ENCODE results near the gene PRPSAP2. TPM values are rescaled to one million over a fixed set of nuclear protein-coding genes. Genes with fewer than 3 reads are reported as not detected.

Gene PRPSAP2
- total RNA-seq, 1 donor from 2014 or later, result 51.4 TPM

DNA sequence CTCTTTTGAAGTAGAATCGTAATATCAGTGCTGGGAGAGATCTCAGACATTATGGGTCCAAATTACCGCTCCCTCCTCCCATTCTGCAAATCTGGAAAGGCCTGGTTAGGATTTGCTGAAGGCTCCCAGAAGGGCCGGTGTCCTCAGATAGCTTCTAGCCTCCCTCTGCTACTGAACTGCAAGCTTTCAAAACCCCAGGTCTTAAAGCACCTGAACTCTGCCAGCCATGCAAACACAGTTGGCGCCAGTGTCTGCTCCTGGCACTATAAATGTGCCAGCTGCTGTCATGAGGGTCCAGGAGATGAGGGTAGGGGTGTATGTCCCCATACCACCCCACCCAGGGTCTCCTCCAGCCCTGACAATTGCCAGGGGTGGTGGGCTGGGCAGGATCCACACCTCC, 118.3 kb downstream of the PRPSAP2 start:
- DNase-seq (ENCODE audit: low spot score in 2 of 2, unreplicated experiment in 2 of 2), result no peak
- peaks cover 4% of the 10 kb centered on the region for H3K4me1 Mint-ChIP-seq
- peaks cover 4% of the 10 kb centered on the region for H3K36me3 Mint-ChIP-seq
- TF ChIP-seq, protein P1, sequence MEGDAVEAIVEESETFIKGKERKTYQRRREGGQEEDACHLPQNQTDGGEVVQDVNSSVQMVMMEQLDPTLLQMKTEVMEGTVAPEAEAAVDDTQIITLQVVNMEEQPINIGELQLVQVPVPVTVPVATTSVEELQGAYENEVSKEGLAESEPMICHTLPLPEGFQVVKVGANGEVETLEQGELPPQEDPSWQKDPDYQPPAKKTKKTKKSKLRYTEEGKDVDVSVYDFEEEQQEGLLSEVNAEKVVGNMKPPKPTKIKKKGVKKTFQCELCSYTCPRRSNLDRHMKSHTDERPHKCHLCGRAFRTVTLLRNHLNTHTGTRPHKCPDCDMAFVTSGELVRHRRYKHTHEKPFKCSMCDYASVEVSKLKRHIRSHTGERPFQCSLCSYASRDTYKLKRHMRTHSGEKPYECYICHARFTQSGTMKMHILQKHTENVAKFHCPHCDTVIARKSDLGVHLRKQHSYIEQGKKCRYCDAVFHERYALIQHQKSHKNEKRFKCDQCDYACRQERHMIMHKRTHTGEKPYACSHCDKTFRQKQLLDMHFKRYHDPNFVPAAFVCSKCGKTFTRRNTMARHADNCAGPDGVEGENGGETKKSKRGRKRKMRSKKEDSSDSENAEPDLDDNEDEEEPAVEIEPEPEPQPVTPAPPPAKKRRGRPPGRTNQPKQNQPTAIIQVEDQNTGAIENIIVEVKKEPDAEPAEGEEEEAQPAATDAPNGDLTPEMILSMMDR (IDR thresholded peaks at IDR 0.05; ENCODE audit: unreplicated experiment), result no peak
- H3K4me3 Mint-ChIP-seq, result no peak overlapping the region
- H3K27ac Mint-ChIP-seq, result no peak overlapping the region
- H3K9me3 Mint-ChIP-seq, result no peaks in the 10 kb centered on the region
- no peaks in the 10 kb centered on the region for H3K27me3 Mint-ChIP-seq (ENCODE audit: low read depth)

DNA sequence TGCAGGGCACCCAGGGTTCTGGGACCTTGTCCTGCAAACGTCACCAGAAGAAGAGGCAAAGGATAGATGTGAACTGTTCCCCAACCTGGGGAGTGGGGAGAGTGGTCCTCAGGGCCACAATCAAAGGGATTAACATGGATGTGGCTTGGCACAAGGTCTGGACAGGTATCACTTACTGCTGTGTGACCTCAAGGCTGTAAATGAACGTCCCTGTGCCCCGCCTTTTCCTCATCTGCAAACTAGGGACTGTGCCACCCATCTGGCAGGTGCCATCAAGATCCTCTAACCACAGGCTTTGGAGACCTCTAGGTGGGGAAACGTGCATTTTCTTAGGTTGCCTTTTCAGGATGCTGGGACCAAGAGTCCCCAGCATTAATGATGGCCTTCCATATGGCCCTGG, 119.1 kb downstream of the PRPSAP2 start:
- H3K4me3 Mint-ChIP-seq, result no peak overlapping the region
- peaks cover 5% of the 10 kb centered on the region for H3K4me1 Mint-ChIP-seq
- TF ChIP-seq, protein P1 (IDR thresholded peaks at IDR 0.05; ENCODE audit: unreplicated experiment), result no peak
- no peak for DNase-seq (ENCODE audit: low spot score in 2 of 2, unreplicated experiment in 2 of 2)
- no peaks in the 10 kb centered on the region for H3K27me3 Mint-ChIP-seq (ENCODE audit: low read depth)
- H3K27ac Mint-ChIP-seq, result no peak overlapping the region
- peaks cover 4% of the 10 kb centered on the region for H3K36me3 Mint-ChIP-seq
- no peaks in the 10 kb centered on the region for H3K9me3 Mint-ChIP-seq

DNA sequence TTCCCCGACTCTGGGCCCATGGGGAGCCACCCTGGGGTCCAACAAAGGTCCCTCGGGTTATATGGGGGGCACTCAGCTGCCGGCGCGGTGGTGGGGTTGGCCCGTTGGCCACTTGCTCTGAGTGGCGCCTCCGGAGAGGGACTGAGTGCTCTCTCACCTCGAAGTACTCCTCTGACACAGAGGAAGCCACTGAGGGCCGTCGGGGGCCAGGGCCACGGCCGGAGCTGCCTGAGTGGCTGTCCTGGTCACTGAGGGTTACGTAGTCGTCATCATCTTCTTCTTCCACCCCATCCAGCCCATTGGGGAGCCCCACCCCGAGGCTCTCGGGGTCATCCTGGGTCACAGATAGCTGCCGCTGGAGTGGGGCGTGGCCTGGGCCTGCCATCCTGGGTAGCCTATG, 119.7 kb downstream of the PRPSAP2 start:
- Mint-ChIP-seq H3K4me3 (no peak overlapping the region), H3K4me1 (peaks cover 5% of the 10 kb centered on the region), H3K27ac (no peak overlapping the region), H3K36me3 (peaks cover 4% of the 10 kb centered on the region), H3K27me3 (ENCODE audit: low read depth) (no peaks in the 10 kb centered on the region), H3K9me3 (no peaks in the 10 kb centered on the region)
- TF ChIP-seq, protein P1 (IDR thresholded peaks at IDR 0.05; ENCODE audit: unreplicated experiment), result no peak
- no peak for DNase-seq (ENCODE audit: low spot score in 2 of 2, unreplicated experiment in 2 of 2)

DNA sequence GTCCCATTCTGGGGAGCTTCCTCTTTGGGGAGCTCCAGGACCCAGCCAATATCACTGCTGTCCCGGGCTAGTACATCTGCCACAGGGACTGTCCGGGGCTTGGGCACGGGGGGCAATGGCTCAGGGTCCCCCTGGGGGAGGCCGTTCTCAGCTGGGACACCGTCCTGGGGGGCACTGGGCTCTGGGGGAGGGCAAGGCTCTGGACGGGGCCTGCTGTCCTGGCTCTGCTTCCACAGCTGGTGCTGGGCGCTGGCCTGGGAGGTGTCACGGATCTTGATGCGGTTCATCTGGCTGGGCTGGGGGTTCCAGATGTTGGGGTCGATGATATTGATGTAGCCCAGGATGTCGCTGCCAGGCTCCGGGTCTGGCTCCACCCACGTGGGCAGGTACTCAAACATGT, 120.1 kb downstream of the PRPSAP2 start:
- no peak for DNase-seq (ENCODE audit: low spot score in 2 of 2, unreplicated experiment in 2 of 2)
- TF ChIP-seq, protein P1 (IDR thresholded peaks at IDR 0.05; ENCODE audit: unreplicated experiment), result no peak
- Mint-ChIP-seq H3K4me1 (peaks cover 5% of the 10 kb centered on the region), H3K27ac (no peak overlapping the region), H3K36me3 (peaks cover 4% of the 10 kb centered on the region), H3K9me3 (no peaks in the 10 kb centered on the region), H3K4me3 (no peak overlapping the region), H3K27me3 (ENCODE audit: low read depth) (no peaks in the 10 kb centered on the region)

DNA sequence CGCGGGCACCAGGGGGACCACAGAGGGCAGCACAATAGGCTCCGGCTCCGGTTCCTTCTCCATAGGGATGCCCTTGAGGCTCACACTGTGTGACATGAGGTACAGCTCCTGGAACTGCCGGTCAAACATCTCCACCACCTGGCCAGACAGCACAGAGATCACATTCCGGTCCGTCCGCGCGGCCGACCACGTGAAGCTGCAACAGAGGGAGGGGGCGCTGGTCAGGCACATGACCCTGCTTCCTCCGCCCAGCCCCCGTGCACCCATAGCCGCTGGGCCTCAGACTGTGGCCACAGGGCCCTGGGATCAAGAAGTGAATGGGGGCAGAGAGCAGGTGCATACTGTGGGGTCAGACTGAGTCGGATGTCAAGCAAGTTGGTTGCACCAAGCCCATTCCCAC, 120.7 kb downstream of the PRPSAP2 start:
- H3K27me3 Mint-ChIP-seq (ENCODE audit: low read depth), result no peaks in the 10 kb centered on the region
- TF ChIP-seq, protein P1 (IDR thresholded peaks at IDR 0.05; ENCODE audit: unreplicated experiment), result no peak
- H3K9me3 Mint-ChIP-seq, result no peaks in the 10 kb centered on the region
- peaks cover 5% of the 10 kb centered on the region for H3K4me1 Mint-ChIP-seq
- no peak for DNase-seq (ENCODE audit: low spot score in 2 of 2, unreplicated experiment in 2 of 2)
- no peak overlapping the region for H3K27ac Mint-ChIP-seq
- peaks cover 4% of the 10 kb centered on the region for H3K36me3 Mint-ChIP-seq
- no peak overlapping the region for H3K4me3 Mint-ChIP-seq

Other genes with a start within 250 kb of the PRPSAP2 start
- gene TBC1D28, start 213.7 kb upstream of the PRPSAP2 start, total RNA-seq, result 0.18 to 0.52 TPM (median 0.45 TPM) in 3 replicates
- 20.4 to 21.3 TPM (median 20.9 TPM) in 3 replicates for gene FOXO3B, start 175.8 kb upstream of the PRPSAP2 start, total RNA-seq
- 0.16 to 0.42 TPM (median 0.18 TPM) in 3 replicates for gene FBXW10, start 114.1 kb upstream of the PRPSAP2 start, total RNA-seq
- gene TVP23B, start 76.9 kb upstream of the PRPSAP2 start, total RNA-seq, result 29.3 to 39.7 TPM (median 31.5 TPM) in 3 replicates
- gene SLC5A10, start 94.0 kb downstream of the PRPSAP2 start, total RNA-seq, result 0.14 to 0.25 TPM (median 0.24 TPM) in 3 replicates
- gene FAM83G, start 146.6 kb downstream of the PRPSAP2 start, total RNA-seq, result 14.5 to 15.0 TPM (median 15.0 TPM) in 3 replicates
- 1.4 to 1.8 TPM (median 1.6 TPM) in 3 replicates for gene GRAP, start 188.8 kb downstream of the PRPSAP2 start, total RNA-seq